AG09319 (cell line): Measurements from ENCODE around the gene DIP2C.

Experiments used
- DNase-seq: peaks from one replicate; pipeline ENCODE4 v3.0.0-alpha.2; 2010; ENCODE audit warnings: low read depth; ENCODE audit errors: extremely low read depth
- TF ChIP-seq, protein P1 (sequence below): IDR thresholded peaks from 2 replicates; pipeline ENCODE4 v1.5.1; 2011; ENCODE audit warnings: low read depth, mild to moderate bottlenecking, inconsistent platforms, low read length, moderate library complexity

DIP2C gene

DNA sequence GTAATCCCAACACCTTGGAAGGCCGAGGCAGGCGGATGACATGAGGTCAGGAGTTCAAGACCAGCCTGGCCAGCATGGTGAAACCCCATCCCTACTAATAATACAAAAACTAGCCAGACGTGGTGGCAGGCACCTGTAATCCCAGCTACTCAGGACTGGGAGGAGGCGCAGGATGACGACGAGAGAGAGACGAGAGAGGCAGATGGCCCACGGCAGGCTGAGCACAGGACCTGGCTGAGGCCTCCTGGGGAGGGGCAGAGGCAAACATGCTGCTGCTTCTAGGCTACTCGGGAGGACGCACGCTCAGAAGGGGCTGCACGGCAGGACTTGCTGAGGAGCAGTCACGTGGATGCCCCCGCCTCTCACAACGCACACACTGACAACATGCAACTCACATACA lies 22.4 kb downstream of the DIP2C start:
- TF ChIP-seq, protein P1, sequence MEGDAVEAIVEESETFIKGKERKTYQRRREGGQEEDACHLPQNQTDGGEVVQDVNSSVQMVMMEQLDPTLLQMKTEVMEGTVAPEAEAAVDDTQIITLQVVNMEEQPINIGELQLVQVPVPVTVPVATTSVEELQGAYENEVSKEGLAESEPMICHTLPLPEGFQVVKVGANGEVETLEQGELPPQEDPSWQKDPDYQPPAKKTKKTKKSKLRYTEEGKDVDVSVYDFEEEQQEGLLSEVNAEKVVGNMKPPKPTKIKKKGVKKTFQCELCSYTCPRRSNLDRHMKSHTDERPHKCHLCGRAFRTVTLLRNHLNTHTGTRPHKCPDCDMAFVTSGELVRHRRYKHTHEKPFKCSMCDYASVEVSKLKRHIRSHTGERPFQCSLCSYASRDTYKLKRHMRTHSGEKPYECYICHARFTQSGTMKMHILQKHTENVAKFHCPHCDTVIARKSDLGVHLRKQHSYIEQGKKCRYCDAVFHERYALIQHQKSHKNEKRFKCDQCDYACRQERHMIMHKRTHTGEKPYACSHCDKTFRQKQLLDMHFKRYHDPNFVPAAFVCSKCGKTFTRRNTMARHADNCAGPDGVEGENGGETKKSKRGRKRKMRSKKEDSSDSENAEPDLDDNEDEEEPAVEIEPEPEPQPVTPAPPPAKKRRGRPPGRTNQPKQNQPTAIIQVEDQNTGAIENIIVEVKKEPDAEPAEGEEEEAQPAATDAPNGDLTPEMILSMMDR: no peak
- DNase-seq: no peak

DNA sequence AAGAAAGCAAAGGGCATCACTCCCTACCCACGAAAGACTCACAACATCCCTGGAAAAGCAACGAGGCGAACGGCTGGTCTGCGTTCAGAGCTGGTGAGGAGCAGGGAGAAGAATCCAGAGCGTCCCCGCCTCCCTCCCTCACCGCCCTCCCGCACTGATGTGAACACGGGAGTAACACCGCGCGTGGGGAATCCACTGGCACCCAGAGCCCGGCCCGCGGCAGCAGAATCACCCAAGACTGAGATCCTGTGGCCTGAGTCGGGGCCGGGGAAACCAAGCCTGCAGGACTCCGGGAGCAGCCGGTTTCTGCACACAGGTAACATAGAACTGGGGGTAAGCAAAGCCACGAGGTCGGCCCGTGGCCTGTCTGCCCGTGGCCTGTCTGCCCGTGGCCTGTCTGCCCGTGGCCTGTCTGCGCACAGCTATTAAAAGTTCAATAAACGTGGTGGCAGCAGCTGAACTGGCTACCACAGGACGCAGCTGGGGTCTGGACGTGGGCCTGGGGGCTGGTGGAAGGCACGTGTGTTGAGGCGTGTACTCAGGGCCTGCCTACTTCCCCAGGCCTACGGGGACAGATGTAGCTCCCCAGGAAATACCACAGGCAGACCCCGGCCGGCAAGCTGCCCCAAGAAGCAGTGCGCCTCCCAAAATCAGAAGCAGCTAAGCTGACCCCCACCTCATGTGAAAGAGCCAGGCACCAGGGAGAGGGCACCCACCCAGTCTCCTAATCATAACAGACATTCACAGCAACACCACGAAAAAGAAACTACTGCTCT lies 23.0 kb downstream of the DIP2C start:
- TF ChIP-seq, protein P1: no peak
- no peak for DNase-seq

DNA sequence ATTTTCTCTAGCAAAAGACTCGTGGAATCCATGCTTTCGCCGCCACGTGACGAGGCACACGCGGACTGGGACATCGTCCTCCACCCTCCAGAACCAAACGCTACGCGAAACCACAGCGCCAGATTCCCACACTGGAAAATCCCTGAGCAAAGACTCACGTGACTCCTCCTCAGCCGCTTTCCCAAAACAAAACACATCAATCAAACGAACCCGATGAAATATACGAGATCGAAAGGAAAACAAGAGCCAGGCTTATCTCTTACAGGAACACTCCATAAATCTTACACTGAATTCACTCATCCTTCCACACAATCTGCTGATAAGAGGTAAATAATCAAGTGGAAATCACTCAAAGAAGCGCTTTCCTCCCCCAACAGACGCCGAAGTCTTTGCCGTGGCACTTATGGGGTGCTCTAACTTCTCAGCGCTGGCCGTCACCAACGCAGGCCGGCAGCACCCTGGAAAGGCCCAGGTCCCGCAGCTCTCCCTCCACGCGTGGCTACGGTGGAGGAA lies 23.8 kb downstream of the DIP2C start:
- TF ChIP-seq, protein P1: no peak
- DNase-seq: no peak

DNA sequence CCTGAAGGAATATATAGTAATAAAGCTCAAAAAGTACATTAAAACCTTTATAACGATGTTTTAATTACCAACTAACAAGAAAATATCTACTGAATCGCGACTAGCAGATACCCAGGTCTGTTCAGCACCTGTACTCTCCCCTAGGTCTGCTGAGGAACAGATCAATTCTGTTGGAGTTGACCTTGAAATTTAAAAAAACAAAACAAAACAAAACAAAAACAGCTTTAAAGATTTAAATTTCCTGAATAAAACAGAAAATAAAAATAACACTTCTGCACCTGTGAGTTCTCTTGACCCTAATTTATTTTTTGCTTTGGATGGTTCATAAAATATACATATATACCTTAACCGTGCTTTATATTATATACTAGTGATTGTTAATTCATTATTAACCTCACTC lies 24.6 kb downstream of the DIP2C start:
- TF ChIP-seq, protein P1: no peak
- no peak for DNase-seq

DNA sequence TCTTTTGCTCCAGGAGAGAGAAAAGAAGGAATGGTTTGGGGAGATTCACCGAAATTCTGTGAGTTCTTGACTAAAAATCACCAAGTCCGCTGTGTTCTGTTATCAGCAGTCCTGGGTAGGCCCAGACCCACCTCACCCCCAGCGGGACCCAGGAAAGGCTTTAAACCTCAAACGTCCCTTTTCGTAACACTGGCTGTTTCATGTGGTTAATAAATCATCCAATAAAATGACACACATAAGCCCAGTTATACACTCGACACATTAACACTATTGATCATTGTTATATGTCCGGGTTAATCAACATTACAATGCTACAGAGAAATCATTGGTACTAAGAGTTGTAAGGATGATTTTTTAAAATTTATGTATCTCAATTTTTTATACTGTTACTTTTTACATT lies 25.2 kb downstream of the DIP2C start:
- TF ChIP-seq, protein P1: no peak
- DNase-seq: no peak

DNA sequence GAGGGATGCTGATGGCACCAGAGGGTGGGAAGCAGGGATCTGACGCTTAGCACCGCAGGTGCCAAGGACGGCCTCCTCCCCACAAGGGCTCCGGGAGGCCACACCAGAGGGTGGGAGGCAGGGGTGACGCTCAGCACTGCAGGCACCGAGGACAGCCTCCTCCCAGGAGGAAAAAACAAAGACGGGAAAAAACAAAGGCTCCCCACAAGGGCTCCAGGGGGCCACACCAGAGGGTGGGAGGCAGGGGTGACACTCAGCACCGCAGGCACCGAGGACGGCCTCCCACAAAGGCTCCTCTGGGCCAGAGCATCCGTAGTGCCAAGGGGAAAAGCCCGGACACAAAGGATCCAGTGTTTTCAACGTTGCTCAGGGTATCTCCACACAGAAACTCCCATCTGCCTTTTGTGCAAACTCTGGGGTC lies 25.6 kb downstream of the DIP2C start:
- TF ChIP-seq, protein P1: no peak
- no peak for DNase-seq

DNA sequence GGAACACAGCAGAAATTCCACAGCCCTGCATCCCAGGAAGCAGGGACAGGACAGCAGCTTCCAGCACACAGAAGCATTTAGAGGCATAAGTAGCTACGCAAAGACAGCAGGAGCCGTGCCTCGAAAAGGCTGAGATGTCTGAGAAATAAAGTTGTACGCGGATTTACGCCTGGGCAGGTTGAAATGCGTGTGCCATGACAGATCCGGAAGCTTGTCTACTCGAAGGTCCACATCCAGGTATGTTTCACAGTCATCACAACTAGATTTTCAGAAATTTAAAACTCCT lies 26.1 kb downstream of the DIP2C start:
- TF ChIP-seq, protein P1: no peak
- DNase-seq: no peak
